ENCODE results near the gene KLLN.
"Not testable (repeated sequence)": the region's sequence is repeated elsewhere in the genome, so short reads cannot be mapped to it uniquely, and the experiment has no call there.

Gene KLLN

GRCh38 chr10:87838650-87839049 is 24.7 kb downstream of the KLLN start:
- no peak for DNase-seq

- no peak for DNase-seq
Observed at GRCh38 chr10:87837445-87837844, 25.9 kb downstream of the KLLN start.

- DNase-seq: no peak
Observed at GRCh38 chr10:87836098-87836497, 27.2 kb downstream of the KLLN start.

- no peak for DNase-seq
Observed at GRCh38 chr10:87829986-87830729, 33.2 kb downstream of the KLLN start.

GRCh38 chr10:87829051-87829450 is 34.3 kb downstream of the KLLN start:
- DNase-seq: not testable (repeated sequence)

- DNase-seq: no peak
Observed at GRCh38 chr10:87827681-87828080, 35.7 kb downstream of the KLLN start.

GRCh38 chr10:87826653-87827052 is 36.7 kb downstream of the KLLN start:
- DNase-seq: no peak

GRCh38 chr10:87819289-87819585 is 44.1 kb downstream of the KLLN start:
- no peak for DNase-seq

- DNase-seq: peak; percentile 85
Observed at GRCh38 chr10:87818505-87819288, 44.6 kb downstream of the KLLN start.

GRCh38 chr10:87817609-87818504 is 45.5 kb downstream of the KLLN start, which contains the start of gene ATAD1:
ATAD1 (minus strand) TSS chr10:87818226; CDS start chr10:87814599, 3,627 bp downstream.
- peak; percentile 85 for DNase-seq

GRCh38 chr10:87816898-87817608 is 46.3 kb downstream of the KLLN start:
- no peak for DNase-seq

- DNase-seq: no peak
Observed at GRCh38 chr10:87816163-87816897, 47.0 kb downstream of the KLLN start.

Data from NCI-H2171 treated with DMSO at 0.1 percent for 48 hours (cell line).